Muscle of back (tissue), 11 donors: ENCODE results near the gene MTCL3. TPM values are rescaled to one million over a fixed set of nuclear protein-coding genes. Genes with fewer than 3 reads are reported as not detected.
"Not testable (repeated sequence)": the region's sequence is repeated elsewhere in the genome, so short reads cannot be mapped to it uniquely, and the experiment has no call there.

Experiments used
- DNase-seq, 3 donors: peaks; one replicate each; pipeline versions ENCODE4 v3.0.0 to v3.0.0-alpha.2; 2013
- polyA plus RNA-seq, 10 donors: library from polyadenylated mRNA; unstranded; fragments of 120-200 nt; gene quantifications; one replicate each; pipeline ENCODE4 v1.2.1, GENCODE V29; 2013; ENCODE audit not compliant: insufficient read length in 10 of 10

MTCL3 gene

DNA sequence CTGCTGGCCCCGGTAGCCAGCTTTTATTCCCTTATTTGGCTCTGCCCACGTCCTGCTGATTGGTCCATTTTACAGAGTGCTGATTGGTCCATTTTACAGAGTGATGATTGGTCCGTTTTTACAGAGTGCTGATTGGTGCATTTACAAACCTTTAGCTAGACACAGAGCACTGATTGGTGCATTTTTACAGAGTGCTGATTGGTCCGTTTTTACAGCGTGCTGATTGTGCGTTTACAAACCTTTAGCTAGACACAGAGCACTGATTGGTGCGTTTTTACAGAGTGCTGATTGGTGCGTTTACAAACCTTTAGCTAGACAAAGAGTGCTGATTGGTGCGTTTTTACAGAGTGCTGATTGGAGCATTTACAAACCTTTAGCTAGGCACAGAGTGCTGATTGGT, 90.6 kb downstream of the MTCL3 start:
- DNase-seq, result not testable (repeated sequence)

DNA sequence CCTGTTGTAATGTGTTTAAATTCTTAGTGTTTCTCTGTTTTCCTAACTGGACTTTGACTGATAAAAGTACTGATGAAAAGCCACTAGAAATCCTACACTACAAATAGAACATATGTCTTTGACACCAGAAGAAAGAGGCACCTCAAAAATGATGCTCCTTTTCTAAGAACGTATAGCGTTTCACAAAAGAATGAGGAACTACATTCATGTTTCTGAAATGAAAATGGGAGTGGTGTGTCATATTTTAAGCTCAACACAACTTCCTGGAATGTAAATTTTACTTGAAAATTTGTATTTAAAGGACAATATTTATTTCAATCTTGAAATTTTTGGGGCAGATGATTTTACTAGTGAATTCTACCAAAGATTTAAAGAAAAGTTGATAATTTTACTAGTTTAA, 95.2 kb downstream of the MTCL3 start:
- no peak for DNase-seq

Other genes starting within 250 kb of the MTCL3 start
- gene ECHDC1, start 175.7 kb downstream of the MTCL3 start, polyA plus RNA-seq, result 10 to 100 TPM; 54.4 to 85.3 (median 66.9) TPM
- 10 to 100 TPM; 14.5 to 28.8 (median 17.9) TPM for gene KIAA0408, start 59.9 kb downstream of the MTCL3 start, polyA plus RNA-seq
- gene C6orf58, start 57.8 kb upstream of the MTCL3 start, polyA plus RNA-seq, result 1 to 10 TPM in 6 of 10 donors, under 1 TPM in 3, not detected in 1; 0.60 to 1.6 (median 1.1) TPM